Spinal cord (tissue), 10 donors: ENCODE data around the gene APBA1. TPM values are rescaled to one million over a fixed set of nuclear protein-coding genes. Genes with fewer than 3 reads are reported as not detected.
A peak's percentile ranks its signal among the peaks of the same experiment; 100 is the strongest.

Source experiments
- DNase-seq, 6 donors: peaks; one replicate each; pipeline versions ENCODE4 v3.0.0 to v3.0.0-alpha.2; 2013 to 2015; ENCODE audit warnings: low spot score in 6 of 6, low read depth in 4 of 6
- H3K27ac ChIP-seq: one replicate; pipeline ENCODE4 v1.5.1; 2013; ENCODE audit warnings: low read depth, low read length, control low read depth
- H3K27me3 ChIP-seq: one replicate; pipeline ENCODE4 v1.6.1; 2013; ENCODE audit warnings: low read length; ENCODE audit not compliant: control insufficient read depth, insufficient read depth
- H3K36me3 ChIP-seq: one replicate; pipeline ENCODE4 v1.6.1; 2013; ENCODE audit warnings: low read length; ENCODE audit not compliant: control insufficient read depth, insufficient read depth
- H3K4me1 ChIP-seq: one replicate; pipeline ENCODE4 v1.6.1; 2013; ENCODE audit warnings: low read length; ENCODE audit not compliant: control insufficient read depth, insufficient read depth
- H3K4me3 ChIP-seq: one replicate; pipeline ENCODE4 v1.5.1; 2013; ENCODE audit warnings: low read depth, low read length, control low read depth
- H3K9me3 ChIP-seq: one replicate; pipeline ENCODE4 v1.6.1; 2013; ENCODE audit warnings: low read length; ENCODE audit not compliant: control insufficient read depth, insufficient read depth
- WGBS: methylation state at CpG from one replicate; pipeline ENCODE4 v1.1.5; 2013; ENCODE audit warnings: missing lambda C conversion rate; ENCODE audit not compliant: insufficient coverage; 5-methylcytosine and 5-hydroxymethylcytosine counted together
- polyA plus RNA-seq, 2 donors: library from polyadenylated mRNA; unstranded; fragments of 120-200 nt; gene quantifications; one replicate each; pipeline ENCODE4 v1.2.1, GENCODE V29; 2013; ENCODE audit not compliant: insufficient read length in 2 of 2
- total RNA-seq, 2 donors: library from RNA; depleted of rRNA in 1 of 2; stranded (reverse); fragments of 120-200 nt in 1 of 2; fragments of >200 nt in 1 of 2; gene quantifications; one replicate each; pipeline versions ENCODE4 v1.2.3 to v1.2.4, GENCODE V29; 2013 to 2014
- donor health status: healthy.

The APBA1 gene
- total and polyA plus RNA-seq, 4 donors = 38.5 to 101 (median 84.0) TPM

- no peak overlapping the region for H3K4me3 ChIP-seq
- H3K4me1 ChIP-seq = peaks cover 9% of the 10 kb centered on the region
- H3K27me3 ChIP-seq = no peaks in the 10 kb centered on the region
- 84% methylated on average over 5 of the region's 7 CpGs for WGBS
- no peaks in the 10 kb centered on the region for H3K36me3 ChIP-seq
- DNase-seq = no peak
- no peak overlapping the region for H3K27ac ChIP-seq
- H3K9me3 ChIP-seq = no peaks in the 10 kb centered on the region
Observed at GRCh38 chr9:69476797-69477196, 195.4 kb downstream of the APBA1 start.

GRCh38 chr9:69476016-69476415, 196.2 kb downstream of the APBA1 start:
- H3K4me3 ChIP-seq = no peak overlapping the region
- H3K36me3 ChIP-seq = no peaks in the 10 kb centered on the region
- no peaks in the 10 kb centered on the region for H3K27me3 ChIP-seq
- WGBS = 28% methylated on average over 3 of the region's 6 CpGs
- peak in 5 of 6 donors; percentile 17 to 59 (median 33) for DNase-seq
- peaks cover 9% of the 10 kb centered on the region for H3K4me1 ChIP-seq
- H3K9me3 ChIP-seq = no peaks in the 10 kb centered on the region
- H3K27ac ChIP-seq = peak overlapping the region; percentile 25

- DNase-seq = no peak
- Histone ChIP-seq H3K4me3 (no peak overlapping the region), H3K9me3 (no peaks in the 10 kb centered on the region), H3K27ac (no peak overlapping the region), H3K4me1 (peaks cover 12% of the 10 kb centered on the region), H3K27me3 (no peaks in the 10 kb centered on the region), H3K36me3 (no peaks in the 10 kb centered on the region)
- 60% methylated on average over 1 of the region's 4 CpGs for WGBS
Observed at GRCh38 chr9:69474821-69475220, 197.3 kb downstream of the APBA1 start.

DNA sequence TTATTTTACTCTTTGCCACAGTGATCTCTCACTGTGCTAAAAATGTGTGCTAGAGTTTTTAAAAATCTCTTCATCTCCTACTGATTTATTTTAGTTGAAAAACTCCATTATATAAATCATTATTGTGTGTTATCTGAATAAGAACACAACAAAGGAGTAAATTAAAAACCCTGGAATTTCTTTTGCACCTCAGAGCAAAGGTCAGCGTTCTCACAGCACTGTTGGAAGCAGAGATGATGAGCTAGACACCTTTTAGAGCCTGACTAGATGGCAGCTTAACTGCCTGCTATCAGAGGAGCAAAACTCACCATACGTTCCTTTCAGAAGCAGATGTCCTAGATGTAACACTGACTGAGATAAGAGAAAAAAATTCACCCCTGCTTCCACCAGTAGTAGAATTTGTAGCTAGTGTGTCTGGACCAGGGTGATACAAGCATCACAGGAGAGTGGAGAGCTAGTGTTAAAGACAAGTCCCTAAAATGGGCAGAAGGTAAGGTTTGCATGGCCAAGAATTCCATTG, 200.0 kb downstream of the APBA1 start:
- H3K36me3 ChIP-seq = peaks cover 4% of the 10 kb centered on the region
- H3K27ac ChIP-seq = no peak overlapping the region
- WGBS = no CpG with 5 or more reads among the region's 2 CpGs
- no peaks in the 10 kb centered on the region for H3K27me3 ChIP-seq
- peak in 1 of 6 donors; percentile 35 for DNase-seq
- H3K4me1 ChIP-seq = peaks cover 12% of the 10 kb centered on the region
- no peak overlapping the region for H3K4me3 ChIP-seq
- H3K9me3 ChIP-seq = no peaks in the 10 kb centered on the region

DNA sequence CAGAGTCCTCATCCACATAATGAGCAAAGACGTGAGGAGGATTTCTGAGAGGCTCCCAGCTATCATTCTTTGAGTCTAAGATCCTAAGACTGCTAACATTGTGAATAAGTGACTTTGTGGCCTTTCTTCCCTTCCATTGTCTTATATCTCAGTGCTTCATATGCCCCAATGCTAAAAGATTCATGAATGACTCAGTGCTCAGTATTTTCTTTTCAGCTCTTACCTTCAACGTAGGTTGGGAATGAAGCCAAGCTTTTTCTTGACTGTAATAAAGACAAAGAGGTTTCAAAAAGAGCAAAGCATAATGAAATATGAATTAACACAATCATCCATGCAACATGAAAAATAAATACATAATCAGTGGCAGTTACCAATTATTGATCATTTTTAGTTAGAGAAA, 200.7 kb downstream of the APBA1 start:
- H3K9me3 ChIP-seq = no peaks in the 10 kb centered on the region
- no CpG with 5 or more reads among the region's 2 CpGs for WGBS
- H3K27ac ChIP-seq = no peak overlapping the region
- no peak for DNase-seq
- H3K4me1 ChIP-seq = peaks cover 7% of the 10 kb centered on the region
- H3K27me3 ChIP-seq = no peaks in the 10 kb centered on the region
- H3K4me3 ChIP-seq = no peak overlapping the region
- H3K36me3 ChIP-seq = peaks cover 4% of the 10 kb centered on the region

GRCh38 chr9:69470186-69470977, 201.8 kb downstream of the APBA1 start:
- Histone ChIP-seq H3K36me3 (peaks cover 12% of the 10 kb centered on the region), H3K27me3 (no peaks in the 10 kb centered on the region), H3K27ac (no peak overlapping the region), H3K9me3 (no peaks in the 10 kb centered on the region), H3K4me1 (peaks cover 5% of the 10 kb centered on the region), H3K4me3 (no peak overlapping the region)
- 86% methylated on average over 4 of the region's 9 CpGs for WGBS
- DNase-seq = no peak

- DNase-seq = no peak
- Histone ChIP-seq H3K4me1 (peaks cover 8% of the 10 kb centered on the region), H3K9me3 (no peaks in the 10 kb centered on the region), H3K4me3 (no peak overlapping the region), H3K27me3 (no peaks in the 10 kb centered on the region), H3K27ac (no peak overlapping the region), H3K36me3 (peaks cover 14% of the 10 kb centered on the region)
Observed at GRCh38 chr9:69469136-69469535, 203.0 kb downstream of the APBA1 start.

DNA sequence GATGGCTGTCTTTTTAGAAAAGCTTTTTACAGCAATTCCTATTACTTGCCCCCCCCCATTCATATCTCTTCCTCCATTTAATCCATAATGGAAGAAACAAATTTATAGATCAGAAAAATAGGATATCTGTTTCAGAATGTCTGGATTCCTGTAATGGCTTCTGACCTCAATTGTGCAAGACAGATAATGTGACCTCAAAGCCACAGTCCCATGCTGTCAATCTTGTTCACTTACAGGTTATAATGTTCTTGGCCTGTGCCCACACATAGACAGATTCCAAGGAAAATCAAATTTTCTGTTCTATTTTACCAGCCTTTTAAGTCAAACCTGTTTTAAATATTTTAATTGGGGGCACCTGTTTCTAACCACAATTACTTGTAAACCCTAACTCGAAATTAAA, 203.8 kb downstream of the APBA1 start:
- Histone ChIP-seq H3K27me3 (no peaks in the 10 kb centered on the region), H3K9me3 (no peaks in the 10 kb centered on the region), H3K36me3 (peaks cover 14% of the 10 kb centered on the region), H3K4me1 (peaks cover 10% of the 10 kb centered on the region), H3K4me3 (no peak overlapping the region), H3K27ac (no peak overlapping the region)
- DNase-seq = no peak
- no CpG with 5 or more reads among the region's 1 CpG for WGBS

DNA sequence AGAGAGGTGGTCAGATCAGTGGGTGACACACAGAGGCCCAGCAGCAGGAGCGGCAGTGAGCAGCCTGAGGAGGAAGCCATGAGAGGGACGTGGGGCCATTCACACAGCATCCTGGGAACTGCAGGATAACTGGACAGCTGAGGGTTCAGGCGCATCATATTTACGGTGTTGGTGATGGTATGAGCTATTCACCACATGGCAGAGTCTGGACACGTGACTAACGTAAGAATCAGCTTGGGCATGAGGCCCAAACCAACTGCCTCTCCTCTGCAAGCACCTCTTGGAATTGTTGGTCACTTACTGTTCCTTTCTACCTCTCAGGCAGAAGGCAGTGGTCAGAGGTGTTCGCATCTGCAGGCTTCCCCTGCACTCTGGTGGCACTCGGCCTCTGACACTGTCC, 206.0 kb downstream of the APBA1 start:
- no peaks in the 10 kb centered on the region for H3K9me3 ChIP-seq
- no peak overlapping the region for H3K27ac ChIP-seq
- WGBS = 86% methylated on average over 8 of the region's 8 CpGs
- H3K27me3 ChIP-seq = no peaks in the 10 kb centered on the region
- DNase-seq = no peak
- H3K4me3 ChIP-seq = no peak overlapping the region
- peaks cover 10% of the 10 kb centered on the region for H3K4me1 ChIP-seq
- peaks cover 14% of the 10 kb centered on the region for H3K36me3 ChIP-seq

- Histone ChIP-seq H3K9me3 (no peaks in the 10 kb centered on the region), H3K4me3 (no peak overlapping the region), H3K4me1 (peaks cover 8% of the 10 kb centered on the region), H3K27me3 (no peaks in the 10 kb centered on the region), H3K36me3 (peaks cover 14% of the 10 kb centered on the region), H3K27ac (no peak overlapping the region)
- 55% methylated on average over 3 of the region's 3 CpGs for WGBS
- no peak for DNase-seq
Observed at GRCh38 chr9:69465473-69465872, 206.7 kb downstream of the APBA1 start.
